GM12874 (cell line): ENCODE measurements around the gene SYT10.

Experiments used
- TF ChIP-seq, protein P1 (sequence below): IDR thresholded peaks from 2 replicates; pipeline ENCODE4 v1.5.1; 2011; ENCODE audit warnings: low read depth, mild to moderate bottlenecking, control low read depth, low read length, moderate library complexity; ENCODE audit not compliant: insufficient read depth

SYT10 gene

DNA sequence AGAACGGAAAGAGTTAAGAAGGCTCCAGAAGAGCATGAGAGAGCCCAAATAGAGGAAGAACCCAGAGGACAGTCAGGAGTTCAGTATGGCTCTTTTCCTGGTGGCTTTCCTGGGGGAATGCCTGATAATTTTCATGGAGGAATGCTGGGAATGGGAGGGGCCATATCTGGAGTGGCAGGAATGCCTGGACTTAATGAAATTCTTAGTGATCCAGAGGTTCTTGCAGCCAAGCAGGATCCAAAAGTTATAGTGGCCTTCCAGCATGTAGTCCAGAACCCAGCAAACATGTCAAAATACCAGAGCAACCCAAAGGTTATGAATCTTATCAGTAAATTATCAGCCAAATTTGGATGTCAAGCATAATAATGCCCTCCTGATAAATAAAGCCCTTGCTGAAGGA lies 15.5 kb upstream of the SYT10 start:
- TF ChIP-seq, protein P1, sequence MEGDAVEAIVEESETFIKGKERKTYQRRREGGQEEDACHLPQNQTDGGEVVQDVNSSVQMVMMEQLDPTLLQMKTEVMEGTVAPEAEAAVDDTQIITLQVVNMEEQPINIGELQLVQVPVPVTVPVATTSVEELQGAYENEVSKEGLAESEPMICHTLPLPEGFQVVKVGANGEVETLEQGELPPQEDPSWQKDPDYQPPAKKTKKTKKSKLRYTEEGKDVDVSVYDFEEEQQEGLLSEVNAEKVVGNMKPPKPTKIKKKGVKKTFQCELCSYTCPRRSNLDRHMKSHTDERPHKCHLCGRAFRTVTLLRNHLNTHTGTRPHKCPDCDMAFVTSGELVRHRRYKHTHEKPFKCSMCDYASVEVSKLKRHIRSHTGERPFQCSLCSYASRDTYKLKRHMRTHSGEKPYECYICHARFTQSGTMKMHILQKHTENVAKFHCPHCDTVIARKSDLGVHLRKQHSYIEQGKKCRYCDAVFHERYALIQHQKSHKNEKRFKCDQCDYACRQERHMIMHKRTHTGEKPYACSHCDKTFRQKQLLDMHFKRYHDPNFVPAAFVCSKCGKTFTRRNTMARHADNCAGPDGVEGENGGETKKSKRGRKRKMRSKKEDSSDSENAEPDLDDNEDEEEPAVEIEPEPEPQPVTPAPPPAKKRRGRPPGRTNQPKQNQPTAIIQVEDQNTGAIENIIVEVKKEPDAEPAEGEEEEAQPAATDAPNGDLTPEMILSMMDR: no peak

DNA sequence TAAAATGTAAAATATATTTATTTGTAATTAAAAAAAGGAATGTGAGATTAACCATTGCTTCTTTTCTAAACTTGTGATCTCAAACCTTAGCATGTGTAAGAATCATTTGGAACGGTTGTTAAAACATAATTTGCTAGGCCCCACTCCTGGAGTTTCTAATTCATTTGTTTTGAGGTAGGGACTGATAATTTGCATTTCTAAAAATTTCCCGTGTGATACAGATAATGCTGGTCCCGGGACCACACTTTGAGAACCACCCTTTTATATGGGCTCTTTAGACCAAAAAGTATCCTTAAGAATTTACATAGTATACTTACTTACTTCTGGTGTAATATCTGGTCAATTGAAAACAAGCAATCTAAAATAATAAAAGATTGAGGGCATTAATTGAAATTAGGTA lies 10.9 kb upstream of the SYT10 start:
- TF ChIP-seq, protein P1: no peak

DNA sequence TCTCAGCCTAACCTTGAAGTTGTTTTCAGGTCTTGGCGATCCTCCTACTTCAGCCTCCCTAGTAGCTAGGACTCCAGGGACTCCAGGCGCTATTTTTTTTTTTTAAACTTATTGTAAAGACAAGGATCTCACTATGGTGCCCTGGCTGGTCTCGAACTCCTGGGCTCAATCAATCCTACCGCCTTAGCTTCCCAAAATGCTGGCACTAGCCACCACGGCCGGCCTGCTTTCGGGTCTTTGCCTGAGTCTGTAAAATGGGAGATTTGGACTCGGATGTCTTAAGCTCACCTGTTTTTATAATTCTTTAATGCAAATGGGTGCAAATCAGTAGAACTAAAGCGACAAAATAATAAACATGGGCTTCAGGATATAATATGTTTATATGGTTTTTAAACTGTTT lies 858 bp upstream of the SYT10 start:
- TF ChIP-seq, protein P1: no peak

DNA sequence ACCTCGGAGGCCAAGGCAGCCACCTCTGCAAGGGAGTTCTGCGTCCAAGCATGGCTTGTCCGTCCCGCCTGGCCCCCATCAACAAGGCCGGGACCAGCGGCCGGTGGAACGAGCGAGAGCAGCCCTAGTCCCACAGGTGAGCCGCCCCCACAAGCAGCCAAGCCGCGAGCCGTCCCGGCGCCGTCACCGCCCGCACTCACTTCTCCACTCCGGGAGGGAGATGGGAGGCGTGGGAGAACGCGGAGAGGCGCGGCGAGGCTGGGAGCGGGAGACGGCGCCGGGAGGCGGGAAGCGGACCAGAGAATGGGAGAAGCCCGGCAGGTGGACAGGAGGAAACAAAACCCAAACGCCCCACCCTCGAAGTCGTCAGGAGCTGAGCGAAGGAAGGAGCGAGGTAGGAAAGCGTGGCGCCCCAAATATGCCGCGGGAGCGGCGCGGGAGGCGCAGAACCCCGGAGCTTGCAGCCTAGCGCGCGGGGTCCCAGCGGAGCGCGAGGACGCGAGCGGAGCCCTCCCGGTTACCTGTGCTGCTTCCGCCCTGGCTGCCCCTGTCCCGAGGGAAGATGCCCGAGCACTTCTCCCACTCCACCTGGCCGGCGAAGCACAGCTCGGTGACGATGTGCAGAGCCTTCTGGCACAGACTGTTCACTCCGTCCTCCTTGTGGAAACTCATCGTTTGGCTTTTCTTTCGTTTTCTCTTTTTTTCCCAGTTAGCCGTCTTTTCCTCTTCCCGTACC lies 600 bp downstream of the SYT10 start:
- TF ChIP-seq, protein P1: no peak

DNA sequence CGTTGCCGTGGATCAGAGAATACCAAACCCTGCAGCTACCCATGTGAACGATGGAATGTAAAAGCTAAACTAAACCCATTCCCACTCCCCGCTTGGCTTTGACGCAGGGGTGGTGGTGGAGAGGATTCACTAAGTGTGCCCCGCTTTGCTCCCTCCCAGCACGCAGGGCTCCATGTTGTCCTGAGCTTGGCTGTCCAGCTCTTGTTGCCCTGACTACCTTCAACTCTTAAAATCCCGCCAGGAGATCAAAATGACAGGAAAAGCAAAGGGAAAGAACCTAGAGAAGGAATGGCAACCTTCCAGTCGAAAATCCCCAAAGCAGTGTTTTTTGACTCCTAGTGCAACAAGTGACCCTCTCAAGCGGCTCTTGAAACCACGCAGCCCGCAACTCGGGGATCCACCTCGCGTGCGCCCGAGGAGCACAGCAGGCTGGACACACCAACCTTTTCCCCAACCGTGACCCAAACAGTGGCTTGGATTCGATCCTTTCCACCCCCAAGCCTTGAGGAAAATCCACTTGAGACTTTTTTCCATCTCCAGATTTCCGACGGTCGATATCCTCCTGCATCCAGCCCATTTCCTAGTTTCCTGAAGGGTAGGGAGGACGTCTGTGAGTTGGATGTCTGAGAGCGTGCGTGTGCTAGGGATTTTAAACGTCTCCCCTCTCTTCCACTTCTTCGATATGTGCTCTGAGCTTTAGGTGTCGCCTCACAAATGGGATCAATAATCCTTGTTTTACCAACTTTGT lies 1.4 kb downstream of the SYT10 start:
- TF ChIP-seq, protein P1: no peak

DNA sequence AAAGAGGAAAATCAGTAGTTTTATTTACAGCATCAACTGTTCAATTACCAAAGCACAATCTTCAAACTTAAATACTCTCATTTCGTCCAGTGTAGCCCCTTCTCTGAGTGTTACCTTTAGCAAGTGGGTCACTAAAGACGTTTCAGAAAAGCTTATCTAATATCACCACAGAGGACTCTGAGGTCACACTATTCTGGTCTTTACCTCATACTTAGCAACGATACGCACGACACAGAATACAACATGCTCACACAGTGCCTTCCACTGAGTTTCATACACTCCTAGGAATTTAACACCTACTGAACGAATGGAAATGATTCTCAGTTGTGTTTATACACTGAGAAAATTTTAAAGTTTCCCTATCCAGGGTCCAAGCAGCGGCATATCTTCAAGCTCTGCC lies 2.0 kb downstream of the SYT10 start:
- TF ChIP-seq, protein P1: no peak

DNA sequence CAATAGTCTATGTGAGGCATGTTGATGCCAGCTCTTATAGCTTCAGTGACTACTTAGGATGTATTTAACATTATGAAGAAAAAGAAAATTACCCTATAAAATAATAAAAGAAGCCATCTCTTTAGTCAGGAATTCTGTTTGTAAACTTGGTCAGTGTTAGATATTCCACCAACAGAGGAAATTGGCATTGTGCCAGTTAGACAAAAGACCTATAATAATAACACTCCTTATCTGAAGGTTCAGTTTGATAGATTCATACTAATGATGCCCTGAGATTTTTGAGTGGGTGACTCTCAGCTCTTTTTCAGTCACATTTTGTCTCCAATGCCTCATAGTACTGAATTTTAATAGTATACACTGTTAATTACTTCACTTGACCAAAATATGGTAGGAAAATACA lies 6.6 kb downstream of the SYT10 start:
- TF ChIP-seq, protein P1: no peak
